Measurements from ENCODE around the gene THBS2. TPM values are rescaled to one million over a fixed set of nuclear protein-coding genes. Genes with fewer than 3 reads are reported as not detected.
"Not testable (repeated sequence)": the region's sequence is repeated elsewhere in the genome, so short reads cannot be mapped to it uniquely, and the experiment has no call there.

THBS2 gene
- total RNA-seq, 1 experiment from 2014 or later = not detected

GRCh38 chr6:169201985-169202384, 51.7 kb downstream of the THBS2 start:
- DNase-seq (ENCODE audit: low read depth) = no peak
- in situ Hi-C loops (cut with HindIII; ENCODE audit: low pct_unique_long_range_greater_than_20kb, low sequenced_read_pairs) = no loop called here

- in situ Hi-C loops (cut with HindIII; ENCODE audit: low pct_unique_long_range_greater_than_20kb, low sequenced_read_pairs) = no loop called here
- no peak for DNase-seq (ENCODE audit: low read depth)
Measured at GRCh38 chr6:169200893-169201514, 52.6 kb downstream of the THBS2 start.

- in situ Hi-C loops (cut with HindIII; ENCODE audit: low pct_unique_long_range_greater_than_20kb, low sequenced_read_pairs) = no loop called here
- no peak for DNase-seq (ENCODE audit: low read depth)
Measured at GRCh38 chr6:169199625-169200335, 53.9 kb downstream of the THBS2 start.

- no peak for DNase-seq (ENCODE audit: low read depth)
- in situ Hi-C loops (cut with HindIII; ENCODE audit: low pct_unique_long_range_greater_than_20kb, low sequenced_read_pairs) = no loop called here
Measured at GRCh38 chr6:169198885-169199284, 54.8 kb downstream of the THBS2 start.

- in situ Hi-C loops (cut with HindIII; ENCODE audit: low pct_unique_long_range_greater_than_20kb, low sequenced_read_pairs); DNase-seq (ENCODE audit: low read depth): not testable (repeated sequence)
Measured at GRCh38 chr6:169197929-169198328, 55.7 kb downstream of the THBS2 start.

- DNase-seq (ENCODE audit: low read depth); in situ Hi-C loops (cut with HindIII; ENCODE audit: low pct_unique_long_range_greater_than_20kb, low sequenced_read_pairs): not testable (repeated sequence)
Measured at GRCh38 chr6:169196279-169196678, 57.4 kb downstream of the THBS2 start.

GRCh38 chr6:169194737-169195136, 58.9 kb downstream of the THBS2 start:
- in situ Hi-C loops (cut with HindIII; ENCODE audit: low pct_unique_long_range_greater_than_20kb, low sequenced_read_pairs) = no loop called here
- DNase-seq (ENCODE audit: low read depth) = no peak

- in situ Hi-C loops (cut with HindIII; ENCODE audit: low pct_unique_long_range_greater_than_20kb, low sequenced_read_pairs) = no loop called here
- no peak for DNase-seq (ENCODE audit: low read depth)
Measured at GRCh38 chr6:169190970-169191369, 62.7 kb downstream of the THBS2 start.

- no peak for DNase-seq (ENCODE audit: low read depth)
- in situ Hi-C loops (cut with HindIII; ENCODE audit: low pct_unique_long_range_greater_than_20kb, low sequenced_read_pairs) = no loop called here
Measured at GRCh38 chr6:169190144-169190584, 63.5 kb downstream of the THBS2 start.

- DNase-seq (ENCODE audit: low read depth) = no peak
- in situ Hi-C loops (cut with HindIII; ENCODE audit: low pct_unique_long_range_greater_than_20kb, low sequenced_read_pairs) = no loop called here
Measured at GRCh38 chr6:169189686-169190085, 64.0 kb downstream of the THBS2 start.

- in situ Hi-C loops (cut with HindIII; ENCODE audit: low pct_unique_long_range_greater_than_20kb, low sequenced_read_pairs) = no loop called here
Measured at GRCh38 chr6:169189182-169189581, 64.5 kb downstream of the THBS2 start.

GRCh38 chr6:169188475-169188874, 65.2 kb downstream of the THBS2 start:
- in situ Hi-C loops (cut with HindIII; ENCODE audit: low pct_unique_long_range_greater_than_20kb, low sequenced_read_pairs) = no loop called here
- peak; percentile 11 for DNase-seq (ENCODE audit: low read depth)

More at GRCh38 chr6:169189182-169189581, 64.5 kb downstream of the THBS2 start:
- DNase-seq (ENCODE audit: low read depth) = no peak

- DNase-seq (ENCODE audit: low read depth) = no peak
- in situ Hi-C loops (cut with HindIII; ENCODE audit: low pct_unique_long_range_greater_than_20kb, low sequenced_read_pairs) = no loop called here
Measured at GRCh38 chr6:169188051-169188470, 65.6 kb downstream of the THBS2 start.

- DNase-seq (ENCODE audit: low read depth) = no peak
- in situ Hi-C loops (cut with HindIII; ENCODE audit: low pct_unique_long_range_greater_than_20kb, low sequenced_read_pairs) = no loop called here
Measured at GRCh38 chr6:169186496-169187169, 67.0 kb downstream of the THBS2 start.

GRCh38 chr6:169185692-169186485, 67.8 kb downstream of the THBS2 start:
- in situ Hi-C loops (cut with HindIII; ENCODE audit: low pct_unique_long_range_greater_than_20kb, low sequenced_read_pairs) = no loop called here
- DNase-seq (ENCODE audit: low read depth) = no peak

- no peak for DNase-seq (ENCODE audit: low read depth)
- in situ Hi-C loops (cut with HindIII; ENCODE audit: low pct_unique_long_range_greater_than_20kb, low sequenced_read_pairs) = no loop called here
Measured at GRCh38 chr6:169185011-169185521, 68.6 kb downstream of the THBS2 start.

GRCh38 chr6:169184419-169184818, 69.2 kb downstream of the THBS2 start:
- in situ Hi-C loops (cut with HindIII; ENCODE audit: low pct_unique_long_range_greater_than_20kb, low sequenced_read_pairs) = no loop called here
- no peak for DNase-seq (ENCODE audit: low read depth)

GRCh38 chr6:169183233-169183632, 70.4 kb downstream of the THBS2 start:
- in situ Hi-C loops (cut with HindIII; ENCODE audit: low pct_unique_long_range_greater_than_20kb, low sequenced_read_pairs) = no loop called here
- DNase-seq (ENCODE audit: low read depth) = no peak

Measured in Caki2 (cell line).